ENCODE results near the gene POGLUT3. TPM values are rescaled to one million over a fixed set of nuclear protein-coding genes. Genes with fewer than 3 reads are reported as not detected.

POGLUT3 gene
- total RNA-seq, 1 donor from 2014 or later, result 3.7 TPM

DNA sequence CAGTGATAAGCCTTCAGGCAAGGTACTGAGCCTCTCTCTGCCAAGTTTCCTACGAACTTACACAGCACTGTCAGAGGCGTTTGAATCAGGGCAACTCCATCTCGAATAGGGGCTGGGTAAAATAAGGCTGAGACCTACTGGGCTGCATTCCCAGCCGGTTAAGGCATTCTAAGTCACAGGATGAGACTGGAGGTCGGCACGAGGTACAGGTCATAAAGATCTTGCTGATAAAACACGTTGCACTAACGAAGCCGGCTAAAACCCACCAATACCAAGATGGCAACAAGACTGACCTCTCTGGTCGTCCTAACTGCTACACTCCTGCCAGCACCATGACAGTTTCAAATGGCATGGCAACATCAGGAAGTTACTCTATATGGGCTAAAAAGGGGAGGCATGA, 20.4 kb upstream of the POGLUT3 start:
- CTCF ChIA-PET, result no interaction called here
- intact Hi-C loops (cut with micrococcal nuclease), result no loop called here
- H3K27ac Mint-ChIP-seq, result no peak overlapping the region
- H3K4me1 Mint-ChIP-seq, result no peaks in the 10 kb centered on the region
- H3K36me3 Mint-ChIP-seq (ENCODE audit: low read depth), result no peaks in the 10 kb centered on the region
- peaks cover 12% of the 10 kb centered on the region for H3K27me3 Mint-ChIP-seq
- no peak for ATAC-seq (ENCODE audit: low read depth)
- TF ChIP-seq, protein P1, sequence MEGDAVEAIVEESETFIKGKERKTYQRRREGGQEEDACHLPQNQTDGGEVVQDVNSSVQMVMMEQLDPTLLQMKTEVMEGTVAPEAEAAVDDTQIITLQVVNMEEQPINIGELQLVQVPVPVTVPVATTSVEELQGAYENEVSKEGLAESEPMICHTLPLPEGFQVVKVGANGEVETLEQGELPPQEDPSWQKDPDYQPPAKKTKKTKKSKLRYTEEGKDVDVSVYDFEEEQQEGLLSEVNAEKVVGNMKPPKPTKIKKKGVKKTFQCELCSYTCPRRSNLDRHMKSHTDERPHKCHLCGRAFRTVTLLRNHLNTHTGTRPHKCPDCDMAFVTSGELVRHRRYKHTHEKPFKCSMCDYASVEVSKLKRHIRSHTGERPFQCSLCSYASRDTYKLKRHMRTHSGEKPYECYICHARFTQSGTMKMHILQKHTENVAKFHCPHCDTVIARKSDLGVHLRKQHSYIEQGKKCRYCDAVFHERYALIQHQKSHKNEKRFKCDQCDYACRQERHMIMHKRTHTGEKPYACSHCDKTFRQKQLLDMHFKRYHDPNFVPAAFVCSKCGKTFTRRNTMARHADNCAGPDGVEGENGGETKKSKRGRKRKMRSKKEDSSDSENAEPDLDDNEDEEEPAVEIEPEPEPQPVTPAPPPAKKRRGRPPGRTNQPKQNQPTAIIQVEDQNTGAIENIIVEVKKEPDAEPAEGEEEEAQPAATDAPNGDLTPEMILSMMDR (IDR thresholded peaks at IDR 0.05), result no peak
- H3K4me3 Mint-ChIP-seq, result no peak overlapping the region
- no peaks in the 10 kb centered on the region for H3K9me3 Mint-ChIP-seq
- no peak for DNase-seq
- POLR2A ChIA-PET, result no interaction called here

DNA sequence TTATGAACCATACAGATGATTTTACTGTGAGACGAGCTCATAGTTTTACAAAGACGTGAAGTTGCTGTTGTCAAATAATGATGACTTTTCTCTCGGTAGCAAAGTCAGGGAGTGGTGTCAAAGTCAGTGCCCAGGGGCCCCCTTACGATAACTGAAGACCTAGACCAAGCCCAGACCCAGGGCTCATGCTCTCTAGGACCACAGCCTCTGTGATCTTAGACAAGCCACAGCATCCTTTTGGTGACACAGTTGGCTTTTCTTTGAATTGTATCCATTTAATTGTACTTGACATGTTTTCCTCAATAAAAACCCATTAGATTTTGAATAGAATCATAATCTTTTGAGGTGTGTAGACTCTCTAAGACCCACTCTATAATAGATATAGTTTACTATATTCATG, 17.9 kb upstream of the POGLUT3 start:
- no peaks in the 10 kb centered on the region for H3K9me3 Mint-ChIP-seq
- ATAC-seq (ENCODE audit: low read depth), result no peak
- intact Hi-C loops (cut with micrococcal nuclease), result no loop called here
- ChIA-PET POLR2A (no interaction called here), CTCF (no interaction called here)
- H3K36me3 Mint-ChIP-seq (ENCODE audit: low read depth), result no peaks in the 10 kb centered on the region
- no peak overlapping the region for H3K27ac Mint-ChIP-seq
- no peak for DNase-seq
- H3K4me1 Mint-ChIP-seq, result no peaks in the 10 kb centered on the region
- H3K27me3 Mint-ChIP-seq, result peaks cover 14% of the 10 kb centered on the region
- H3K4me3 Mint-ChIP-seq, result no peak overlapping the region
- TF ChIP-seq, protein P1 (IDR thresholded peaks at IDR 0.05), result no peak

GRCh38 chr11:108512708-108513107, 14.5 kb upstream of the POGLUT3 start:
- intact Hi-C loops (cut with micrococcal nuclease), result loop anchor here (5.0 kb wide), 1 partner anchor 125 kb away; no protein-coding TSS in a partner anchor
- Mint-ChIP-seq H3K36me3 (ENCODE audit: low read depth) (no peaks in the 10 kb centered on the region), H3K9me3 (no peaks in the 10 kb centered on the region), H3K27ac (no peak overlapping the region), H3K27me3 (peaks cover 14% of the 10 kb centered on the region), H3K4me1 (no peaks in the 10 kb centered on the region), H3K4me3 (no peak overlapping the region)
- no peak for DNase-seq
- TF ChIP-seq, protein P1 (IDR thresholded peaks at IDR 0.05), result no peak
- CTCF ChIA-PET, result no interaction called here
- POLR2A ChIA-PET, result no interaction called here
- ATAC-seq (ENCODE audit: low read depth), result no peak

GRCh38 chr11:108511851-108512474, 13.8 kb upstream of the POGLUT3 start:
- intact Hi-C loops (cut with micrococcal nuclease), result loop anchor here (5.0 kb wide), 1 partner anchor 125 kb away; no protein-coding TSS in a partner anchor
- ChIA-PET POLR2A (no interaction called here), CTCF (no interaction called here)
- DNase-seq (no peak), ATAC-seq (ENCODE audit: low read depth) (no peak)
- Mint-ChIP-seq H3K9me3 (no peaks in the 10 kb centered on the region), H3K27me3 (peaks cover 14% of the 10 kb centered on the region), H3K36me3 (ENCODE audit: low read depth) (no peaks in the 10 kb centered on the region), H3K4me3 (no peak overlapping the region), H3K27ac (no peak overlapping the region), H3K4me1 (no peaks in the 10 kb centered on the region)
- TF ChIP-seq, protein P1 (IDR thresholded peaks at IDR 0.05), result no peak

DNA sequence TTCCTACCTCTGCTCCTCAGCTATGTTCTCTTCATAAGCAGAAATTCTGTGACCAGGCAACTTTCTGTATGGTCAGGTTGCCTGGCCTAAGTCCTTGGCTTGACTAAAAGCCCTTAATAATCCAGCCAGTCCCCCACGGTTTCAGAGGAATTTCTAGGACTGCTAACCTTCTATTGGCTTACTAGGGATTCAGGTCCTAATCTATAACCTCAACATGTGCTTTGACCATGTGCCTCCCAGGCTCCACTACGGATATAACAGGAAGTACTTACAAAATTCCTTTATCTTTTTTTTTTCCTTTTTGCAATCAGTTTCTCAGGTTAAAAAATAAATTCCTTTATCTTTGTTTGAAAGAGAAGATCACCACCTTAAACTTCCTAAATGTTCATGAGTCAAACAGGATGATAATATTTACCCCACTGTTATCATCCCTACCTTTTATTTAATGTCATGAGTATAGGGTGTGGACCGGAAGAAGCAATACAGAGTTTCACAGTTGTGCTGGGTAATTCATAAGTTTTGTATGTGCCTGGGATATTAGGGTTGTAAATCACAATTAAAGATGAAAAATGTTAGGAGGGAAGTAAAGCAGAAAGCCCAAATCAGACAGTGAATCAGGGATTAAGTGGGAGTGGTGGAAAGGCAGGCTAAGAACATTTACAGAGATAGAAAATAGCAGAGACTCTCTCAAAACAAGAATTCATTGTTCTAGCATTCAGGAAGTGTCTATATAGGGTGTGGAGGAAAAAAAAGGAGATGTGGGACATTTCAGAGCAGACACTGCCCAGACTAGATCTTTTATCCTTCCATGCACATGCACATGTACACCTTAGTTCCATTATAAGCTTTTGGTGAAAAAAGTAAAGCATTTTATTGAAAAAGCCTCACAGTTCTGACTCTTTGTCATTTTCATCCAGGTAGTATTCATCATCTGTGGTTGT, 10.7 kb upstream of the POGLUT3 start:
- TF ChIP-seq, protein P1 (IDR thresholded peaks at IDR 0.05), result no peak
- Mint-ChIP-seq H3K4me3 (no peak overlapping the region), H3K36me3 (ENCODE audit: low read depth) (no peaks in the 10 kb centered on the region), H3K4me1 (no peaks in the 10 kb centered on the region), H3K9me3 (no peaks in the 10 kb centered on the region), H3K27me3 (peaks cover 9% of the 10 kb centered on the region), H3K27ac (no peak overlapping the region)
- ATAC-seq (ENCODE audit: low read depth) (no peak), DNase-seq (no peak)
- CTCF ChIA-PET, result no interaction called here
- intact Hi-C loops (cut with micrococcal nuclease), result no loop called here
- POLR2A ChIA-PET, result no interaction called here

All from activated B cell treated with CpG ODN at 0.5 μM for 24 hours (primary cell).